LNCaP clone FGC (cell line): ENCODE data around the gene XPNPEP3.

Experiments used
- DNase-seq: peaks from one replicate; pipeline ENCODE4 v3.0.0-alpha.2; 2011; ENCODE audit warnings: low read depth
- H3K4me3 ChIP-seq: 2 replicates; pipeline ENCODE4 v1.5.1; 2011; ENCODE audit warnings: mild to moderate bottlenecking, low read depth, low read length, control low read depth
- CTCF ChIP-seq: IDR thresholded peaks from 2 replicates; pipeline ENCODE4 v1.5.1; 2012; ENCODE audit warnings: mild to moderate bottlenecking; ENCODE audit not compliant: control insufficient read depth, insufficient read depth; ENCODE audit errors: extremely low read depth

The XPNPEP3 gene

GRCh38 chr22:40957601-40958000, 100.7 kb downstream of the XPNPEP3 start:
- no peak overlapping the region for H3K4me3 ChIP-seq
- no peak for TF ChIP-seq CTCF
- DNase-seq: no peak

- no peak for TF ChIP-seq CTCF
- no peak overlapping the region; the same call in 1 of the 2 replicates for H3K4me3 ChIP-seq
- DNase-seq: peak; percentile 75
Measured at GRCh38 chr22:40958299-40958698, 101.4 kb downstream of the XPNPEP3 start.

GRCh38 chr22:40960145-40960544, 103.2 kb downstream of the XPNPEP3 start:
- DNase-seq: no peak
- no peak overlapping the region for H3K4me3 ChIP-seq
- no peak for TF ChIP-seq CTCF

GRCh38 chr22:40965936-40966725, 109.2 kb downstream of the XPNPEP3 start:
- no peak overlapping the region for H3K4me3 ChIP-seq
- TF ChIP-seq CTCF: no peak
- peak; percentile 30 for DNase-seq

GRCh38 chr22:40966726-40967085, 109.8 kb downstream of the XPNPEP3 start:
- no peak for TF ChIP-seq CTCF
- H3K4me3 ChIP-seq: no peak overlapping the region
- DNase-seq: no peak

GRCh38 chr22:40967111-40967760, 110.3 kb downstream of the XPNPEP3 start:
- no peak overlapping the region for H3K4me3 ChIP-seq
- no peak for DNase-seq
- no peak for TF ChIP-seq CTCF

GRCh38 chr22:40972587-40972986, 115.6 kb downstream of the XPNPEP3 start:
- no peak overlapping the region for H3K4me3 ChIP-seq
- no peak for TF ChIP-seq CTCF
- DNase-seq: no peak
